GM23248 (cell line): ENCODE results near the gene SIRT7. TPM values are rescaled to one million over a fixed set of nuclear protein-coding genes. Genes with fewer than 3 reads are reported as not detected.

Experiments used
- DNase-seq: peaks from one replicate; pipeline ENCODE4 v3.0.0-alpha.2; 2015
- H2AFZ ChIP-seq: fragments of 200-600 bp; sonication (generic); 2 replicates; pipeline ENCODE4 v1.6.1; 2016; ENCODE audit warnings: antibody characterized with exemption
- H3F3A ChIP-seq: fragments of 200-600 bp; sonication (generic); 2 replicates; pipeline ENCODE4 v1.6.1; 2016; ENCODE audit warnings: mild to moderate bottlenecking, antibody characterized with exemption, mixed run types; ENCODE audit not compliant: insufficient read depth
- H3K27ac ChIP-seq: fragments of 200-600 bp; sonication (generic); 2 replicates; pipeline ENCODE4 v1.5.1; 2016; ENCODE audit warnings: mild to moderate bottlenecking
- H3K27me3 ChIP-seq: fragments of 200-600 bp; sonication (generic); replicated peaks from 2 replicates; pipeline ENCODE4 v1.6.1; 2016; ENCODE audit warnings: mild to moderate bottlenecking; ENCODE audit not compliant: insufficient read depth
- H3K36me3 ChIP-seq: fragments of 200-600 bp; sonication (generic); 2 replicates; pipeline ENCODE4 v1.6.1; 2016; ENCODE audit warnings: low read depth, mild to moderate bottlenecking
- H3K4me1 ChIP-seq: fragments of 200-600 bp; sonication (generic); 2 replicates; pipeline ENCODE4 v1.6.1; 2016; ENCODE audit warnings: mild to moderate bottlenecking; ENCODE audit not compliant: insufficient read depth
- H3K4me2 ChIP-seq: fragments of 200-600 bp; sonication (generic); one replicate; pipeline ENCODE4 v1.6.1; 2016; ENCODE audit warnings: mild to moderate bottlenecking; ENCODE audit not compliant: unreplicated experiment
- H3K4me3 ChIP-seq: fragments of 200-600 bp; sonication (generic); 2 replicates; pipeline ENCODE4 v1.5.1; 2016; ENCODE audit warnings: mild to moderate bottlenecking
- H3K79me2 ChIP-seq: fragments of 200-600 bp; sonication (generic); 2 replicates; pipeline ENCODE4 v1.6.1; 2016; ENCODE audit warnings: mild to moderate bottlenecking; ENCODE audit not compliant: insufficient read depth
- H3K9ac ChIP-seq: fragments of 200-600 bp; sonication (generic); 2 replicates; pipeline ENCODE4 v1.6.1; 2016; ENCODE audit warnings: mild to moderate bottlenecking
- H3K9me2 ChIP-seq: fragments of 200-600 bp; sonication (generic); 2 replicates; pipeline ENCODE4 v1.6.1; 2016; ENCODE audit warnings: mixed run types, mild to moderate bottlenecking, moderate library complexity; ENCODE audit not compliant: insufficient read depth
- H3K9me3 ChIP-seq: fragments of 200-600 bp; sonication (generic); one replicate; pipeline ENCODE4 v1.6.1; 2017; ENCODE audit warnings: low read depth
- H4K20me1 ChIP-seq: fragments of 200-600 bp; sonication (generic); 2 replicates; pipeline ENCODE4 v1.6.0; 2016; ENCODE audit not compliant: insufficient read depth
- EZH2 ChIP-seq: fragments of 200-600 bp; sonication (generic); IDR thresholded peaks from 2 replicates; pipeline ENCODE4 v1.6.1; 2018; ENCODE audit warnings: antibody characterized with exemption, mild to moderate bottlenecking; ENCODE audit not compliant: insufficient read depth, poor library complexity, severe bottlenecking
- EZH2phosphoT487 ChIP-seq: fragments of 200-600 bp; sonication (generic); IDR thresholded peaks from 2 replicates; pipeline ENCODE4 v1.6.1; 2018; ENCODE audit warnings: antibody characterized with exemption, moderate library complexity, mild to moderate bottlenecking, low read depth; ENCODE audit not compliant: insufficient read depth
- WGBS, 2 experiments: methylation state at CpG; one replicate each; pipeline ENCODE4 v1.1.6; 2015 to 2017; ENCODE audit warnings: low lambda C conversion rate in 2 of 2, low coverage in 1 of 2; ENCODE audit errors: missing lambda C conversion rate in 2 of 2; 5-methylcytosine and 5-hydroxymethylcytosine counted together
- in situ Hi-C: fragments of 300-500 bp; cut with MboI; formaldehyde crosslinking; loops from 2 replicates; pipeline ENCODE4 v1.15.0; 2020
- polyA plus RNA-seq: library from polyadenylated mRNA; unstranded; fragments of >200 nt; fragmentation: Nextera tagmentation; extraction: Ambion mirVana; gene quantifications from 2 replicates; pipeline ENCODE4 v1.2.1, GENCODE V29; 2016
- total RNA-seq: library from RNA; depleted of rRNA; stranded (reverse); fragments of >200 nt; shearing (Covaris generic); gene quantifications from 2 replicates; pipeline ENCODE4 v1.2.3, GENCODE V29; 2014

SIRT7 gene
- total and polyA plus RNA-seq, 2 experiments from 2014 or later: 11.4 to 13.1 TPM

DNA sequence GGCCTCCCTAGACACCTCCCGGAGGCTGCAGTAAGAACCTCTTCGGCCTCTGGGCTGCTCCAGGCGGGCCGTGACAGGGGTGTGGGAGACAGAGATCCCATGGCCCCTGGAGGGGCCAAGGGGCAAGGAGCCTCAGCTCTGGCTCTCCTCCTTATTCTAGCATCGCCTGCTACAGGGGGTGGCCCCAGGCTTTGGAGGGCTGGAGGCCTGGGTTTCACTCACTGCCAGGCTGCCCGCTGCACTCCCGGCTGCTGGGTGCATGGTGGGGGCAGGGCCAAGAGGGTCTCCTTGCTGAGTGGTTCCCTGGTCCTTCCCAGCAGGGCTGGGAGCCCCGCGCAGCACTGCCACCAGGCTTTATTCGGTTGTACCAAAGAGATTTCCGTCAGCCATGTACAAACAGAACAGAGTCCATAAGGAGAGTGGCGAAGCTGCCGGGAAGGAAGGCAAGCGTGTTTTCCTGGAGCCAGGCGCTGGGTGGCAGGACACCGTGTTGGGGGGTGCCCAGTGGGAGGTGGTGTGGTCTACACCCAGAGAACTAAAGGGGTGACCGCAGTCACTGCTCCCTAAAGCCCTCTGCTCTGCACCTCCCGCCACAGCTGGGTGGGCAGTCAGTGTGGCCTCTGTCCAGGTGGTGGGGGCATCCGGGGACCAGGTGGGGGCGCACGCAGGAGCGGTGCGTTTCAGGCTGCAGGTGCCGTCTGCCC, 13.9 kb downstream of the SIRT7 start:
- Histone ChIP-seq H3K4me2 (no peak overlapping the region), H4K20me1 (no peaks in the 10 kb centered on the region), H3K9me2 (no peaks in the 10 kb centered on the region), H3K36me3 (no peaks in the 10 kb centered on the region), H2AFZ (no peak overlapping the region), H3K9ac (no peak overlapping the region), H3K79me2 (no peaks in the 10 kb centered on the region), H3K27ac (no peak overlapping the region), H3K9me3 (no peaks in the 10 kb centered on the region), H3K4me3 (no peak overlapping the region), H3K4me1 (peaks cover 4% of the 10 kb centered on the region), H3K27me3 (no peaks in the 10 kb centered on the region), H3F3A (peaks cover 15% of the 10 kb centered on the region)
- DNase-seq: no peak
- TF ChIP-seq EZH2: no peak
- TF ChIP-seq EZH2phosphoT487: no peak
- WGBS, 2 experiments: 95% methylated on average over 23 to 24 of the region's 24 CpGs
- in situ Hi-C loops: no loop called here

DNA sequence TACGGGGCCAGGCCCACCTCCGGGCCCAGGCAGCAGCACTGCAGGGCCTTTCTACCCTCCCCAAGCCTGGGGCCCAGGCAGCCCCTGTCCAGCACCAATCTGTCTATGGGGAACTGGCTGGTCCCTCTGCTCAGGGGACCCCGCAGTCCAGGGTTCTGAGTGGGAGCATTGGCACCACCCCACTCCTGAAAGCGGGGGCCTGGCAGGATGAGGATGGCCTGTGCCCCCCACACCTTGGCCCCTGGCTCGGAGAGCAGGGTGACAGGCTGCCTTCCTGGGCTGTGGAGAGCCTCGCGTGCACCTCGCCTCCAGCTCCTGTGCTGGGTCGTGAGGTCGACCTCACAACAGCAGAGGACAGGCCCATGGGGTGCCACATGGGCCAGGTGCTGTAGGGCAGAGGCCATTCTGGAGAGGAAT, 14.6 kb downstream of the SIRT7 start:
- H3K27me3 ChIP-seq: no peaks in the 10 kb centered on the region
- H3K4me2 ChIP-seq: no peak overlapping the region
- no peak for TF ChIP-seq EZH2phosphoT487
- TF ChIP-seq EZH2: no peak
- H3K79me2 ChIP-seq: no peaks in the 10 kb centered on the region
- no peak for DNase-seq
- in situ Hi-C loops: no loop called here
- H3K36me3 ChIP-seq: no peaks in the 10 kb centered on the region
- H3K4me3 ChIP-seq: no peak overlapping the region
- 93 to 97% methylated on average over 10 of the region's 10 CpGs for WGBS, 2 experiments
- H3K9ac ChIP-seq: no peak overlapping the region
- H3K9me3 ChIP-seq: no peaks in the 10 kb centered on the region
- no peak overlapping the region for H2AFZ ChIP-seq
- no peaks in the 10 kb centered on the region for H4K20me1 ChIP-seq
- no peaks in the 10 kb centered on the region for H3K9me2 ChIP-seq
- H3K4me1 ChIP-seq: peaks cover 8% of the 10 kb centered on the region
- peaks cover 18% of the 10 kb centered on the region for H3F3A ChIP-seq
- no peak overlapping the region for H3K27ac ChIP-seq

DNA sequence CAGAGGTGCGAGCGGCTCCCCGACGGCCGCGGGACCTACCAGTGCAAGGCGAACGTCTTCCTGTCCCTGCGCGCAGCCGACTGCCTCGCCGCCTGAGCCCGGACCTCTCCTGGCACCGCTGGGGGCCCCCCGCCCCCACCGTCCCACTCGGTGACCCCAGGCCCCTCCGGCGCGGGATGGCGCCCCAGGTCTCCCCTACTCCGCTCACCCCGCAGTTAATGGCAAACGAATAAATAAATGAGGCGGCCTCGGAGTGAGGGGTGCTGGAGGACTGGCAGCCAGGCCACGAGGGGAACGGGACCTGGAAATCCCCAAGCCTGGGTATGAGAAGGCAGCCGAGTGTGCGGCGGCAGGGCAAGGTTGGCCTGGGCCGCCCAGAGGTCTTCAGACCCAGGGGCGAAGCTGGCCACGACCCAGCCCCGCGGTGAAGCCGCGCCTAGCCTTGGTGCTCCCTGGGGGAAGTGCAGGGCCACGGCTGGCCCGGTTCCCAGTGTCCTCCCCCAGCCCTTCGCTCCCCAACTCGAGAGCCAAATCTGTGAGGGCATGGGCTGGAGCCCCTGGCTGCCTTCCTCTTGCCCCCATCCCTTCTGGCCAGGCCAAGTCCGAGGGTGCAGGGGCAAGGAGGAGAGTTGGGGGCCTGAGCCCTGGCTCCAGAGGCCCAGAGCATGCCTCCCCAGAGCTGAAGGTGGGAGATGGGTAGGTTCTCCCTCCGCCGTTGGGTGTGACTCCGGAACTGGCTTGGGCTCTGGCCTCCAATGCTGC, 15.1 kb downstream of the SIRT7 start:
- Histone ChIP-seq H3K9me2 (no peaks in the 10 kb centered on the region), H3K27me3 (no peaks in the 10 kb centered on the region), H3K4me1 (peaks cover 12% of the 10 kb centered on the region), H3K4me2 (peak overlapping the region; percentile 40), H3K79me2 (no peaks in the 10 kb centered on the region), H3K9me3 (no peaks in the 10 kb centered on the region), H4K20me1 (no peaks in the 10 kb centered on the region), H3K9ac (peak overlapping the region; percentile 36; the same call in 1 of the 2 replicates), H3K36me3 (no peaks in the 10 kb centered on the region), H3F3A (peaks cover 21% of the 10 kb centered on the region), H3K4me3 (peak overlapping the region; percentile 62), H2AFZ (peak overlapping the region; percentile 54; the same call in 1 of the 2 replicates), H3K27ac (no peak overlapping the region)
- no peak for DNase-seq
- TF ChIP-seq EZH2: no peak
- no peak for TF ChIP-seq EZH2phosphoT487
- in situ Hi-C loops: no loop called here
- WGBS, 2 experiments: 67 to 89% methylated on average over 28 to 47 of the region's 47 CpGs

DNA sequence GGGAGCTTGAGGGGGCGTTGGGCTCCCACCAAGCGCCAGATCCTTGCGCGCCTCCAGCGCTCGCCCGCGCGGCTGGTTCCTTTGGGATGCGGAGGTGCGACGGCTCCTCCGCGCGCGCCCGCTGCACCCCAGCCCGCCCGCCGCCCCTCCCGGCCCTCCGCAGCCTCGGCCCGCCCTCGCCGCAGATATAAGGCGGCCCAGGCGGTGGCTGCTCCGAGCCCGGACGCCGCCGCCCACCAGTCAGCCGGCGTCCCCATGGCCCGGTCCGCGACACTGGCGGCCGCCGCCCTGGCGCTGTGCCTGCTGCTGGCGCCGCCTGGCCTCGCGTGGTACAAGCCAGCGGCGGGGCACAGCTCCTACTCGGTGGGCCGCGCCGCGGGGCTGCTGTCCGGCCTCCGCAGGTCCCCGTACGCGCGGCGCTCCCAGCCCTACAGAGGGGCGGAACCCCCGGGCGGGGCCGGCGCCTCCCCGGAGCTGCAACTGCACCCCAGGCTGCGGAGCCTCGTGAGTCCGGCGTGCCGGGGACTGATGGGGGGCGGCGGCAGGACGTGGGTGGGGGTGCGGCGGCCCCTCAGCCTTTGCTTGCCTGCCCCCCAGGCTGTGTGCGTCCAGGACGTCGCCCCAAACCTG, 15.8 kb downstream of the SIRT7 start, which contains the start of gene NPB:
Gene NPB, plus strand, starts transcription at position 216 of the 630 bp plus-strand sequence. Its CDS starts 40 bp downstream, at position 256.
- H3K27me3 ChIP-seq: no peaks in the 10 kb centered on the region
- H3K79me2 ChIP-seq: no peaks in the 10 kb centered on the region
- peak within 1 kb of the TSS; percentile 40 for H3K4me2 ChIP-seq
- H3K9me3 ChIP-seq: no peaks in the 10 kb centered on the region
- H3K9me2 ChIP-seq: no peaks in the 10 kb centered on the region
- 2 to 3% methylated on average over 35 to 68 of the region's 79 CpGs for WGBS, 2 experiments
- H3K4me1 ChIP-seq: peaks cover 19% of the 10 kb centered on the region
- no peak within 1 kb of the TSS for H3K27ac ChIP-seq
- H3K36me3 ChIP-seq: no peaks in the 10 kb centered on the region
- in situ Hi-C loops: no loop called here
- H2AFZ ChIP-seq: peak within 1 kb of the TSS; percentile 54; the same call in 1 of the 2 replicates
- TF ChIP-seq EZH2phosphoT487 (no peak), EZH2 (no peak)
- peak; percentile 51 for DNase-seq
- peak within 1 kb of the TSS; percentile 62 for H3K4me3 ChIP-seq
- peak within 1 kb of the TSS; percentile 36; the same call in 1 of the 2 replicates for H3K9ac ChIP-seq
- no peaks in the 10 kb centered on the region for H4K20me1 ChIP-seq
- peaks cover 28% of the 10 kb centered on the region for H3F3A ChIP-seq
